OCI-LY7 (cell line): Measurements from ENCODE around the gene PYGB.

Experiments
- EZH2phosphoT487 ChIP-seq: fragments of 200-600 bp; sonication (generic); IDR thresholded peaks from 2 replicates; pipeline ENCODE4 v1.6.1; 2018; ENCODE audit warnings: low read depth, borderline replicate concordance, mild to moderate bottlenecking, mixed run types, antibody characterized with exemption, low read length, moderate library complexity, mixed read lengths
- TF ChIP-seq, protein P1 (sequence below): fragments of 200-600 bp; sonication (generic); conservative IDR thresholded peaks from 2 replicates; pipeline ENCODE4 v1.5.1; 2014; ENCODE audit warnings: mild to moderate bottlenecking, antibody characterized with exemption, low read length, moderate library complexity, mixed read lengths

DNA sequence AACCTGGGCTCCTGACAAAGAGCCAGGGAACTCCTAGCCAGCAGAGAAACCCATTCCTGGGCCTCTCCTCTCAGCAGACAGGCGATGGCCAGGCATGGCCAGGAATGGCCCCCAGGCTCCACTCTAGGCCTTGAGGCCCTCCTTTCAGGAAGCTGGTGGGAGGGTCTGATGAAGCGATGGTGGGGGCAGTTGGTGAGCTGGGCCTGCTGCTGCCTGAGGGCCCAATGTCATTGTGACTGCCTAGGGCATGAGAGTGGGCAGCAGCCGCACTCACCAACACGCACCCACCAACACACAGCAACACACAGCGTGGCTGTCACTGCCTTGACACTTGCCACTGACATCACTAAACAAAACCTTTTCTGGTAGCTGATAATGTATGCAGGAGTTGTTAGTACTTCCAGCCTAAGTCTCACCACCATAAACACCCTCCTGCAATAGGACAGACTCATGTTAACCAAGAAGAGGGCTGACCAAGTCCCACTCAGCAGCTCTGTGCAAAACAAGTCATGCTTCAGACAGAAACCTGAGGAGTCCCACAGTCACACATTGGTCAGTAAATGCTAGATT lies 73.5 kb downstream of the PYGB start:
- TF ChIP-seq, protein P1, sequence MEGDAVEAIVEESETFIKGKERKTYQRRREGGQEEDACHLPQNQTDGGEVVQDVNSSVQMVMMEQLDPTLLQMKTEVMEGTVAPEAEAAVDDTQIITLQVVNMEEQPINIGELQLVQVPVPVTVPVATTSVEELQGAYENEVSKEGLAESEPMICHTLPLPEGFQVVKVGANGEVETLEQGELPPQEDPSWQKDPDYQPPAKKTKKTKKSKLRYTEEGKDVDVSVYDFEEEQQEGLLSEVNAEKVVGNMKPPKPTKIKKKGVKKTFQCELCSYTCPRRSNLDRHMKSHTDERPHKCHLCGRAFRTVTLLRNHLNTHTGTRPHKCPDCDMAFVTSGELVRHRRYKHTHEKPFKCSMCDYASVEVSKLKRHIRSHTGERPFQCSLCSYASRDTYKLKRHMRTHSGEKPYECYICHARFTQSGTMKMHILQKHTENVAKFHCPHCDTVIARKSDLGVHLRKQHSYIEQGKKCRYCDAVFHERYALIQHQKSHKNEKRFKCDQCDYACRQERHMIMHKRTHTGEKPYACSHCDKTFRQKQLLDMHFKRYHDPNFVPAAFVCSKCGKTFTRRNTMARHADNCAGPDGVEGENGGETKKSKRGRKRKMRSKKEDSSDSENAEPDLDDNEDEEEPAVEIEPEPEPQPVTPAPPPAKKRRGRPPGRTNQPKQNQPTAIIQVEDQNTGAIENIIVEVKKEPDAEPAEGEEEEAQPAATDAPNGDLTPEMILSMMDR = no peak
- no peak for TF ChIP-seq EZH2phosphoT487
